PFSK-1 (cell line): ENCODE results near the gene L3MBTL2.
A peak's percentile ranks its signal among the peaks of the same experiment; 100 is the strongest.

Experiments used
- FOXP2 ChIP-seq: optimal IDR thresholded peaks from 2 replicates; pipeline ENCODE3; 2011; ENCODE audit warnings: borderline replicate concordance, control low read depth, inconsistent platforms; ENCODE audit not compliant: insufficient read depth; ENCODE audit errors: extremely low read length, extremely low read depth
- POLR2AphosphoS5 ChIP-seq: IDR thresholded peaks from 2 replicates; pipeline ENCODE4 v1.6.1; 2012; ENCODE audit warnings: low read depth, mild to moderate bottlenecking, control low read depth, low read length, moderate library complexity
- REST ChIP-seq, 2 experiments: IDR thresholded peaks; 2 replicates each; pipeline versions ENCODE4 v1.6.1 to v1.8.0; 2011 to 2012; ENCODE audit warnings: low read depth in 2 of 2, low read length in 2 of 2, control low read depth in 1 of 2, inconsistent platforms in 1 of 2, mild to moderate bottlenecking in 1 of 2, moderate library complexity in 1 of 2; ENCODE audit not compliant: insufficient read depth in 1 of 2
- SIN3A ChIP-seq: IDR thresholded peaks from 2 replicates; pipeline ENCODE4 v1.6.1; 2012; ENCODE audit warnings: mild to moderate bottlenecking, low read length, moderate library complexity, borderline replicate concordance; ENCODE audit not compliant: insufficient read depth
- TAF1 ChIP-seq: IDR thresholded peaks from 2 replicates; pipeline ENCODE4 v1.6.1; 2012; ENCODE audit warnings: low read length, control low read depth, borderline replicate concordance; ENCODE audit not compliant: insufficient read depth

L3MBTL2 gene

GRCh38 chr22:41215409-41215808 lies 10.3 kb downstream of the L3MBTL2 start:
- TF ChIP-seq FOXP2, result no peak
- no peak for TF ChIP-seq SIN3A
- TF ChIP-seq TAF1, result no peak
- no peak for TF ChIP-seq REST (IDR thresholded peaks at IDR 0.05; ENCODE audit: insufficient read depth in 1 of 2, low read depth in 2 of 2, low read length in 2 of 2)

- TF ChIP-seq REST (IDR thresholded peaks at IDR 0.05; ENCODE audit: insufficient read depth in 1 of 2, low read depth in 2 of 2, low read length in 2 of 2) (no peak), SIN3A (no peak), POLR2AphosphoS5 (no peak), FOXP2 (no peak), TAF1 (no peak)
These were observed 10.8 kb downstream of the L3MBTL2 start for GRCh38 chr22:41215926-41216325.

GRCh38 chr22:41216984-41217383 lies 11.9 kb downstream of the L3MBTL2 start:
- TF ChIP-seq REST (IDR thresholded peaks at IDR 0.05; ENCODE audit: insufficient read depth in 1 of 2, low read depth in 2 of 2, low read length in 2 of 2) (no peak), POLR2AphosphoS5 (no peak), TAF1 (no peak), SIN3A (no peak), FOXP2 (no peak)

GRCh38 chr22:41217553-41218157 lies 12.5 kb downstream of the L3MBTL2 start:
- TF ChIP-seq REST (IDR thresholded peaks at IDR 0.05; ENCODE audit: insufficient read depth in 1 of 2, low read depth in 2 of 2, low read length in 2 of 2) (no peak), SIN3A (peak; percentile 40; the same call in 1 of the 2 replicates), TAF1 (no peak), POLR2AphosphoS5 (peak; percentile 29; the same call in 1 of the 2 replicates), FOXP2 (peak; percentile 8)
